A549 (cell line): ENCODE measurements around the gene GDA. TPM values are rescaled to one million over a fixed set of nuclear protein-coding genes. Genes with fewer than 3 reads are reported as not detected.
A peak's percentile ranks its signal among the peaks of the same experiment; 100 is the strongest.
"Not testable (repeated sequence)": the region's sequence is repeated elsewhere in the genome, so short reads cannot be mapped to it uniquely, and the experiment has no call there.

ENCODE experiments used
- ATAC-seq, 2 experiments: fragments of 200-7000 bp in 1 of 2; fragments of >200 bp in 1 of 2; cut with Nextera tagmentation in 1 of 2; cut with Tn5 transposase in 1 of 2; 3 replicates each; pipeline versions ENCODE4 v1.8.0 to v1.9.1; 2018 to 2020; ENCODE audit warnings: mild to moderate bottlenecking in 1 of 2, moderate library complexity in 1 of 2
- CTCF ChIA-PET: fragments of 300-600 bp; sonication (Branson Sonifier 250); formaldehyde crosslinking; extraction: SDS; loops from one replicate; lab custom pipeline; 2021; ENCODE audit warnings: antibody characterized with exemption, inconsistent platforms; lab: Yijun Ruan, JAX
- POLR2A ChIA-PET: fragments of 350-600 bp; formaldehyde crosslinking; extraction: SDS; loops from one replicate; lab custom pipeline; 2021; ENCODE audit warnings: antibody characterized with exemption, inconsistent platforms; lab: Yijun Ruan, JAX
- DNase-seq, 2 experiments: peaks; one replicate each; pipeline versions ENCODE4 v3.0.0 to v3.0.0-alpha.2; 2011 to 2016; ENCODE audit warnings: low read depth in 1 of 2, low spot score in 1 of 2
- FAIRE-seq: peaks from 2 replicates; lab custom pipeline; 2011; peaks lifted over from hg19 to GRCh38; lab: Jason Lieb, UNC
- H3K27ac ChIP-seq, 2 experiments: fragments of >200 bp; sonication (Bioruptor Twin); formaldehyde crosslinking; 3 replicates each; pipeline ENCODE4 v1.5.1; 2016 to 2017
- H3K4me1 ChIP-seq: fragments of >200 bp; sonication (Bioruptor Twin); formaldehyde crosslinking; 3 replicates; pipeline ENCODE4 v1.6.1; 2016
- H3K4me2 ChIP-seq: fragments of >200 bp; sonication (Bioruptor Twin); formaldehyde crosslinking; 3 replicates; pipeline ENCODE4 v1.6.1; 2016
- H3K4me3 ChIP-seq: fragments of >200 bp; sonication (Bioruptor Twin); formaldehyde crosslinking; 3 replicates; pipeline ENCODE4 v1.5.1; 2016
- H3K9me3 ChIP-seq: fragments of >200 bp; sonication (Bioruptor Twin); formaldehyde crosslinking; 3 replicates; pipeline ENCODE4 v1.6.1; 2016
- CHD2 ChIP-seq: fragments of 150-350 bp; IDR thresholded peaks from 2 replicates; pipeline ENCODE4 v1.6.1; 2014; ENCODE audit warnings: low read length; ENCODE audit not compliant: partially characterized antibody
- CHD4 ChIP-seq: fragments of 200-600 bp; sonication (generic); IDR thresholded peaks from 2 replicates; pipeline ENCODE4 v1.6.1; 2016; ENCODE audit warnings: antibody characterized with exemption, mild to moderate bottlenecking, borderline replicate concordance
- CTCF ChIP-seq: fragments of >200 bp; sonication (Bioruptor Twin); formaldehyde crosslinking; IDR thresholded peaks from 3 replicates; pipeline ENCODE4 v1.5.1; 2016
- EHF ChIP-seq: fragments of 250-450 bp; sonication (Bioruptor Pico); IDR thresholded peaks from 2 replicates; pipeline ENCODE4 v1.5.0; 2020; ENCODE audit warnings: mild to moderate bottlenecking
- FOSL2 ChIP-seq, 2 experiments: fragments of 450-650 bp in 1 of 2; fragments of >200 bp in 1 of 2; sonication (Bioruptor Twin) in 1 of 2; formaldehyde crosslinking; IDR thresholded peaks; 2 replicates each; pipeline versions ENCODE4 v1.5.0 to v1.6.1; 2016 to 2020; ENCODE audit warnings: mild to moderate bottlenecking in 1 of 2, moderate library complexity in 1 of 2
- HDAC2 ChIP-seq: fragments of 200-600 bp; sonication (generic); IDR thresholded peaks from 2 replicates; pipeline ENCODE4 v1.6.1; 2016
- HOXB5 ChIP-seq: fragments of 250-450 bp; sonication (Bioruptor Pico); IDR thresholded peaks from 2 replicates; pipeline ENCODE4 v1.5.0; 2020; ENCODE audit warnings: mild to moderate bottlenecking, moderate library complexity
- MAFK ChIP-seq: fragments of 450-650 bp; IDR thresholded peaks from 2 replicates; pipeline ENCODE4 v1.6.1; 2014; ENCODE audit not compliant: partially characterized antibody
- MAZ ChIP-seq: fragments of 150-350 bp; IDR thresholded peaks from 2 replicates; pipeline ENCODE4 v1.6.1; 2014; ENCODE audit warnings: antibody characterized with exemption, low read depth, low read length, borderline replicate concordance
- MYC ChIP-seq: IDR thresholded peaks from 2 replicates; pipeline ENCODE4 v1.6.1; 2012; ENCODE audit warnings: mild to moderate bottlenecking, inconsistent platforms, low read length, improper control_type of control experiment, borderline replicate concordance
- RAD21 ChIP-seq, 2 experiments: fragments of >200 bp in 1 of 2; sonication (Bioruptor Twin) in 1 of 2; formaldehyde crosslinking in 1 of 2; IDR thresholded peaks in 1 of 2; conservative IDR thresholded peaks in 1 of 2; 2 replicates in 1 of 2; 3 replicates in 1 of 2; pipeline ENCODE4 v1.6.1; 2012 to 2018; ENCODE audit warnings: inconsistent platforms in 1 of 2
- RFX5 ChIP-seq: fragments of 450-650 bp; IDR thresholded peaks from 2 replicates; pipeline ENCODE4 v1.7.1; 2014; ENCODE audit warnings: antibody characterized with exemption, mild to moderate bottlenecking, moderate library complexity
- SMC3 ChIP-seq: fragments of >200 bp; sonication (Bioruptor Twin); formaldehyde crosslinking; IDR thresholded peaks from 3 replicates; pipeline ENCODE4 v1.6.1; 2018; ENCODE audit warnings: inconsistent platforms
- ZFP36 ChIP-seq: fragments of 450-650 bp; IDR thresholded peaks from 2 replicates; pipeline ENCODE4 v1.6.1; 2014; ENCODE audit warnings: borderline replicate concordance; ENCODE audit not compliant: partially characterized antibody
- WGBS: methylation state at CpG from one replicate; pipeline ENCODE4 v1.1.6; 2017; ENCODE audit errors: missing lambda C conversion rate; 5-methylcytosine and 5-hydroxymethylcytosine counted together
- polyA plus RNA-seq, 4 experiments: library from polyadenylated mRNA; depleted of rRNA in 3 of 4; stranded (reverse); fragments of >200 nt; fragmentation: RNase III in 1 of 4; extraction: RNeasy Plus Mini Kit Qiagen cat#74134 plus additional on column Dnase treatment in 1 of 4; gene quantifications; 2 replicates in 3 of 4; 3 replicates in 1 of 4; pipeline ENCODE4 v1.2.3, GENCODE V29; 2011 to 2017
- TF ChIP-seq, protein P1 (sequence below): IDR thresholded peaks from 2 replicates; pipeline ENCODE4 v1.6.1; 2012
- TF ChIP-seq, protein P2 (sequence below): fragments of 150-350 bp; IDR thresholded peaks from 2 replicates; pipeline ENCODE4 v1.6.1; 2014; ENCODE audit warnings: low read depth, mild to moderate bottlenecking, low read length
- TF ChIP-seq, protein P3 (sequence below): IDR thresholded peaks from 2 replicates; pipeline ENCODE4 v1.6.1; 2012; ENCODE audit warnings: low read depth, borderline replicate concordance
- TF ChIP-seq, protein P4 (sequence below): fragments of >200 bp; sonication (Bioruptor Twin); formaldehyde crosslinking; IDR thresholded peaks from 2 replicates; pipeline ENCODE4 v1.6.1; 2016

GDA gene
- polyA plus RNA-seq, 2 of the 4 experiments (the other 2 are of a cell fraction) = 0.23 to 1.2 TPM

DNA sequence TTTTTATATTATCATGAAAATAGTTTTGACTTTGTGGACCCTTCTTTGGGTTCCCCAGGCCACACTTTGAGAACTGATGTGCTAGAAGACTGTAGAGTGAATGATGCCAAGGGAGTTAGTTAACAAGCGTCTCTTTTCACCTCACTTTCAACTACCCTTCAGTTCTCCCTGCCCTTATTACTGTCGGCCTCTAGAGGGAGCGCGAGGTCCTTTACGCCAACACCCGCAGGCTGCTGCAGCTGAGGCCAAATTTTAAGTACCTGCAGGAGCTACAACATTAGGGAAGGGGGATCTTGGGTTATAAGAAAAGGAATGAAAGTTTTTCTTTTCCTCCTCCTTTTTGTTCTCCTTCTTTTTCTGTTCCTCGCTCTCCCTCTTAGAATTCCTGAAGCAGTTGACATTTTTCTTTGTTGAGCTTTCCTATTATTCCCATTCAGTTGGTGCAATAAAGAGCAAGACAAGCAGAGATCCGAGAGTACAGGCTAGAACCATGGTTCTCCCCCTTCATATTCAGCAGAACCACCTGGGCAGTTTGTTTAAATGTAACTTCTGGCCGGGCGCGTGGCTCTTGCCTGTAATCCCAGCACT is 131.8 kb downstream of the GDA start (continued):
- TF ChIP-seq RFX5 (no peak), CHD2 (no peak), ZFP36 (no peak), CHD4 (no peak)
- TF ChIP-seq, protein P1, sequence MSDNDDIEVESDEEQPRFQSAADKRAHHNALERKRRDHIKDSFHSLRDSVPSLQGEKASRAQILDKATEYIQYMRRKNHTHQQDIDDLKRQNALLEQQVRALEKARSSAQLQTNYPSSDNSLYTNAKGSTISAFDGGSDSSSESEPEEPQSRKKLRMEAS = no peak

GRCh38 chr9:72289401-72289800 is 140.2 kb downstream of the GDA start:
- CTCF ChIA-PET = interaction anchor here (0.6 to 6.2 kb wide), 4 partner anchors 9 to 533 kb away, joined by 3 to 88 read pairs (median 26); no protein-coding TSS in a partner anchor

DNA sequence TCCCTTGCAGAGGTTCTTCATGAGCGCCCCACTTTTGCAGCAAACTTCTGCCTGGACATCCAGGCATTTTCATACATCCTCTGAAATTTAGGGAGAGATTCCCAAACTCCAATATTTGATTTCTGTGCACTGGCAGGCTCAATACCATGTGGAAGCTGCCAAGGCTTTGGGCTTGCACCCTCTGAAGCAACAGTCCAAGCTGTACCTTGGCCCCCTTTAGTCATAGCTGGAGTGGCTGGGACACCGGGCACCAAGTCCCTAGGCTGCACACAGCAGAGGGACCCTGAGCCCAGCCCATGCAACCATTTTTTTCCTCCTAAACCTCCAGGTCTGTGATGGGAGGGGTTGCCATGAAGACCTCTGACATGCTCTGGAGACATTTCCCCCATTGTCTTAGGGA is 141.1 kb downstream of the GDA start:
- H3K4me1 ChIP-seq = peaks cover 19% of the 10 kb centered on the region
- no peak overlapping the region for H3K4me2 ChIP-seq
- CTCF ChIA-PET = interaction anchor here (0.6 to 6.2 kb wide), 6 partner anchors 10 to 567 kb away, joined by 3 to 88 read pairs (median 14); no protein-coding TSS in a partner anchor
- no peak for DNase-seq
- no peak for FAIRE-seq
- 0 out of 3 replicates have a peak, but pooled peaks cover 6% of the 10 kb centered on the region for H3K9me3 ChIP-seq
- no peak overlapping the region for H3K4me3 ChIP-seq
- H3K27ac ChIP-seq = peak overlapping the region in 1 of 2 experiments; percentile 18; a peak in 1 of 6 replicates
- 85% methylated on average over 2 of the region's 2 CpGs for WGBS
- POLR2A ChIA-PET = no interaction called here
- ATAC-seq = no peak
- TF ChIP-seq, protein P2, sequence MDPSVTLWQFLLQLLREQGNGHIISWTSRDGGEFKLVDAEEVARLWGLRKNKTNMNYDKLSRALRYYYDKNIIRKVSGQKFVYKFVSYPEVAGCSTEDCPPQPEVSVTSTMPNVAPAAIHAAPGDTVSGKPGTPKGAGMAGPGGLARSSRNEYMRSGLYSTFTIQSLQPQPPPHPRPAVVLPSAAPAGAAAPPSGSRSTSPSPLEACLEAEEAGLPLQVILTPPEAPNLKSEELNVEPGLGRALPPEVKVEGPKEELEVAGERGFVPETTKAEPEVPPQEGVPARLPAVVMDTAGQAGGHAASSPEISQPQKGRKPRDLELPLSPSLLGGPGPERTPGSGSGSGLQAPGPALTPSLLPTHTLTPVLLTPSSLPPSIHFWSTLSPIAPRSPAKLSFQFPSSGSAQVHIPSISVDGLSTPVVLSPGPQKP = no peak
- TF ChIP-seq, protein P3, sequence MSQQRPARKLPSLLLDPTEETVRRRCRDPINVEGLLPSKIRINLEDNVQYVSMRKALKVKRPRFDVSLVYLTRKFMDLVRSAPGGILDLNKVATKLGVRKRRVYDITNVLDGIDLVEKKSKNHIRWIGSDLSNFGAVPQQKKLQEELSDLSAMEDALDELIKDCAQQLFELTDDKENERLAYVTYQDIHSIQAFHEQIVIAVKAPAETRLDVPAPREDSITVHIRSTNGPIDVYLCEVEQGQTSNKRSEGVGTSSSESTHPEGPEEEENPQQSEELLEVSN = no peak
- no peak for TF ChIP-seq HDAC2

More at GRCh38 chr9:72289401-72289800, 140.2 kb downstream of the GDA start:
- Histone ChIP-seq H3K4me3 (no peak overlapping the region), H3K4me1 (peaks cover 16% of the 10 kb centered on the region)
- no peak for TF ChIP-seq MAZ
- TF ChIP-seq, all 56 proteins: peak for 0
- DNase-seq (no peak), FAIRE-seq (no peak), ATAC-seq (no peak)
- Histone ChIP-seq H3K4me2 (no peak overlapping the region), H3K27ac (no peak overlapping the region), H3K9me3 (0 out of 3 replicates have a peak, but pooled peaks cover 6% of the 10 kb centered on the region)
- 89% methylated on average over 2 of the region's 2 CpGs for WGBS
- POLR2A ChIA-PET = no interaction called here

GRCh38 chr9:72291576-72291975 is 142.3 kb downstream of the GDA start:
- WGBS = 65% methylated on average over 5 of the region's 5 CpGs
- not testable (repeated sequence) for DNase-seq, ATAC-seq, H3K9me3 ChIP-seq, H3K4me2 ChIP-seq, H3K4me3 ChIP-seq, FAIRE-seq
- peak overlapping the region; percentile 95 to 97 for H3K27ac ChIP-seq
- CTCF ChIA-PET = interaction anchor here (0.8 to 6.2 kb wide), 21 partner anchors 11 to 531 kb away, joined by 3 to 88 read pairs (median 4); partner anchors contain the start of gene ZFAND5
- H3K4me1 ChIP-seq = peaks cover 32% of the 10 kb centered on the region
- POLR2A ChIA-PET = interaction anchor here (4.6 kb wide), 1 partner anchor 72 kb away, joined by 119 read pairs; the partner anchor contains the start of gene ZFAND5

GRCh38 chr9:72292256-72292682 is 143.0 kb downstream of the GDA start:
- ChIA-PET POLR2A (interaction anchor here (1.0 to 4.6 kb wide), 6 partner anchors 13 to 530 kb away, joined by 3 to 119 read pairs (median 9); partner anchors contain the start of gene ZFAND5), CTCF (interaction anchor here (0.9 to 6.2 kb wide), 38 partner anchors 9 to 566 kb away, joined by 3 to 88 read pairs (median 4); partner anchors contain the start of gene ZFAND5)
- no peak for TF ChIP-seq FOSL2 (IDR thresholded peaks at IDR 0.05)
- TF ChIP-seq FOSL2 (CRISPR knock-in tag; IDR thresholded peaks at IDR 0.05) = peak; percentile 75
- TF ChIP-seq SMC3 = peak; percentile 90
- TF ChIP-seq RAD21 (conservative IDR thresholded peaks at IDR 0.05 in 1 of 2, IDR thresholded peaks at IDR 0.05 in 1 of 2) = peak; percentile 79 to 87
- TF ChIP-seq, protein P4, sequence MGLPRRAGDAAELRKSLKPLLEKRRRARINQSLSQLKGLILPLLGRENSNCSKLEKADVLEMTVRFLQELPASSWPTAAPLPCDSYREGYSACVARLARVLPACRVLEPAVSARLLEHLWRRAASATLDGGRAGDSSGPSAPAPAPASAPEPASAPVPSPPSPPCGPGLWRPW = no peak
- TF ChIP-seq EHF (CRISPR knock-in tag) = no peak
- TF ChIP-seq MYC = no peak
- peak; percentile 79; the same call in 1 of the 2 replicates for TF ChIP-seq HOXB5
- peak; percentile 49 for TF ChIP-seq MAFK
- peak; percentile 80 for TF ChIP-seq CTCF
- Histone ChIP-seq H3K4me1 (peaks cover 39% of the 10 kb centered on the region), H3K9me3 (0 out of 3 replicates have a peak, but pooled peaks cover 6% of the 10 kb centered on the region), H3K4me3 (peak overlapping the region; percentile 5; the same call in 1 of the 3 replicates), H3K4me2 (peak overlapping the region; percentile 78), H3K27ac (peak overlapping the region; percentile 95 to 97)
- FAIRE-seq (peak; percentile 92), ATAC-seq (peak; percentile 61 to 65), DNase-seq (peak; percentile 68 to 81)
- 1% methylated on average over 2 of the region's 2 CpGs for WGBS
